HEK293 (cell line): Measurements from ENCODE around the gene TPD52L1.

ENCODE experiments used
- CTCF ChIA-PET: fragments of 350-600 bp; formaldehyde crosslinking; extraction: SDS; loops from one replicate; lab custom pipeline; 2021; ENCODE audit warnings: antibody characterized with exemption; lab: Yijun Ruan, JAX
- POLR2A ChIA-PET: fragments of 300-600 bp; formaldehyde crosslinking; extraction: SDS; loops from one replicate; lab custom pipeline; 2020; ENCODE audit warnings: antibody characterized with exemption, inconsistent platforms; lab: Yijun Ruan, JAX
- H3K27ac ChIP-seq: fragments of 200-500 bp; sonication (Bioruptor generic); 2 replicates; pipeline ENCODE4 v1.5.1; 2014; ENCODE audit warnings: low read depth, low read length, control low read depth, inconsistent platforms; ENCODE audit errors: extremely low read depth
- H3K36me3 ChIP-seq, 2 experiments: fragments of 200-500 bp in 1 of 2; sonication (Bioruptor generic) in 1 of 2; 1 replicate in 1 of 2; 2 replicates in 1 of 2; pipeline ENCODE4 v1.5.1; 2014 to 2017; ENCODE audit warnings: inconsistent platforms in 2 of 2, low read length in 2 of 2; ENCODE audit not compliant: control insufficient read depth in 2 of 2, insufficient read depth in 1 of 2
- H3K4me1 ChIP-seq: fragments of 200-500 bp; sonication (Bioruptor generic); 2 replicates; pipeline ENCODE4 v1.5.1; 2014; ENCODE audit warnings: mild to moderate bottlenecking, low read length, inconsistent platforms; ENCODE audit not compliant: control insufficient read depth, insufficient read depth
- H3K4me3 ChIP-seq: 2 replicates; pipeline ENCODE4 v1.5.1; 2011; ENCODE audit warnings: low read depth, mild to moderate bottlenecking, control low read depth, low read length, moderate library complexity
- H3K9me3 ChIP-seq: fragments of 200-500 bp; sonication (Bioruptor generic); 2 replicates; pipeline ENCODE4 v1.5.1; 2014; ENCODE audit warnings: low read depth, low read length, inconsistent platforms; ENCODE audit not compliant: control insufficient read depth, insufficient read depth
- EGR2 ChIP-seq: fragments of 450-650 bp; formaldehyde crosslinking; IDR thresholded peaks from 2 replicates; pipeline ENCODE4 v1.5.1; 2016; ENCODE audit warnings: low read depth, missing biosample characterization, missing genetic modification characterization
- INSM2 ChIP-seq: fragments of 450-650 bp; formaldehyde crosslinking; IDR thresholded peaks from 2 replicates; pipeline ENCODE4 v1.5.1; 2016; ENCODE audit warnings: missing biosample characterization, missing genetic modification characterization
- MEIS1 ChIP-seq: sonication (generic); formaldehyde crosslinking; IDR thresholded peaks from 2 replicates; pipeline ENCODE4 v1.8.1; 2022; ENCODE audit warnings: missing genetic modification reagents, mild to moderate bottlenecking, borderline replicate concordance
- SETDB1 ChIP-seq: IDR thresholded peaks from one replicate; pipeline ENCODE4 v1.6.1; 2017; ENCODE audit warnings: mild to moderate bottlenecking, low read length, moderate library complexity, mixed read lengths; ENCODE audit not compliant: insufficient read length
- ZNF10 ChIP-seq: fragments of 450-650 bp; formaldehyde crosslinking; IDR thresholded peaks from 2 replicates; pipeline ENCODE4 v1.5.1; 2017; ENCODE audit warnings: missing biosample characterization, missing genetic modification characterization
- ZNF292 ChIP-seq: fragments of 450-650 bp; formaldehyde crosslinking; IDR thresholded peaks from 2 replicates; pipeline ENCODE4 v1.5.1; 2016; ENCODE audit warnings: low read depth, missing biosample characterization, missing genetic modification characterization, borderline replicate concordance
- ZNF501 ChIP-seq: fragments of 450-650 bp; formaldehyde crosslinking; IDR thresholded peaks from 2 replicates; pipeline ENCODE4 v1.5.1; 2016; ENCODE audit warnings: missing biosample characterization, missing genetic modification characterization
- ZNF544 ChIP-seq: fragments of 450-650 bp; formaldehyde crosslinking; IDR thresholded peaks from 2 replicates; pipeline ENCODE4 v1.5.0; 2017; ENCODE audit warnings: missing biosample characterization, missing genetic modification characterization
- ZNF555 ChIP-seq: fragments of 450-650 bp; formaldehyde crosslinking; conservative IDR thresholded peaks from 2 replicates; pipeline ENCODE4 v1.5.1; 2017; ENCODE audit warnings: missing biosample characterization, mild to moderate bottlenecking, missing genetic modification characterization, inconsistent platforms
- ZNF585B ChIP-seq: fragments of 450-650 bp; formaldehyde crosslinking; IDR thresholded peaks from 2 replicates; pipeline ENCODE4 v1.5.1; 2016; ENCODE audit warnings: missing biosample characterization, missing genetic modification characterization
- ZNF621 ChIP-seq: fragments of 450-650 bp; formaldehyde crosslinking; IDR thresholded peaks from 2 replicates; pipeline ENCODE4 v1.5.1; 2017; ENCODE audit warnings: missing biosample characterization, missing genetic modification characterization
- ZNF626 ChIP-seq: fragments of 450-650 bp; sonication (Bioruptor Pico); formaldehyde crosslinking; IDR thresholded peaks from 2 replicates; pipeline ENCODE4 v1.5.1; 2018; ENCODE audit warnings: missing biosample characterization, missing genetic modification characterization, inconsistent platforms
- ZNF645 ChIP-seq: fragments of 450-650 bp; formaldehyde crosslinking; IDR thresholded peaks from 2 replicates; pipeline ENCODE4; 2016; ENCODE audit warnings: missing biosample characterization, missing genetic modification characterization
- ZNF701 ChIP-seq: fragments of 450-650 bp; formaldehyde crosslinking; IDR thresholded peaks from 2 replicates; pipeline ENCODE4 v1.5.1; 2016; ENCODE audit warnings: missing biosample characterization, missing genetic modification characterization

Gene TPD52L1

GRCh38 chr6:125301435-125302391 lies 148.1 kb downstream of the TPD52L1 start, which contains the start of gene HDDC2 (continued):
- TF ChIP-seq EGR2 (tag by site-specific recombination) (peak; percentile 98), ZNF626 (no peak), ZNF555 (tag by site-specific recombination) (no peak), ZNF621 (no peak), ZNF544 (tag by site-specific recombination) (no peak), INSM2 (tag by site-specific recombination) (no peak), ZNF501 (tag by site-specific recombination) (peak; percentile 61; the same call in 1 of the 2 replicates)

- no peak overlapping the region for H3K27ac ChIP-seq
- peak; percentile 44; the same call in 1 of the 2 replicates for TF ChIP-seq ZNF585B (tag by site-specific recombination)
- TF ChIP-seq MEIS1 (CRISPR knock-in tag) = no peak
- 0 out of 2 replicates have a peak, but pooled peaks have one; percentile 59 for TF ChIP-seq ZNF10 (tag by site-specific recombination)
- no peaks in the 10 kb centered on the region for H3K9me3 ChIP-seq
- no peaks in the 10 kb centered on the region for H3K4me1 ChIP-seq
- CTCF ChIA-PET = interaction anchor here (0.5 to 0.7 kb wide), 2 partner anchors 395 to 674 kb away, joined by 3 read pairs; no protein-coding TSS in a partner anchor
- POLR2A ChIA-PET = interaction anchor here (1.1 to 1.6 kb wide), 2 partner anchors 101 to 683 kb away, joined by 4 to 5 read pairs; partner anchors contain the start of gene TRMT11
- H3K4me3 ChIP-seq = no peak overlapping the region
- H3K36me3 ChIP-seq = peaks cover 14 to 25% of the 10 kb centered on the region in 2 experiments
Measured at GRCh38 chr6:125302840-125303511, 149.4 kb downstream of the TPD52L1 start.

GRCh38 chr6:125303512-125303854 lies 149.9 kb downstream of the TPD52L1 start:
- Histone ChIP-seq H3K4me1 (no peaks in the 10 kb centered on the region), H3K27ac (no peak overlapping the region), H3K36me3 (peaks cover 14 to 20% of the 10 kb centered on the region in 2 experiments), H3K4me3 (no peak overlapping the region), H3K9me3 (no peaks in the 10 kb centered on the region)
- ChIA-PET POLR2A (no interaction called here), CTCF (interaction anchor here (0.5 to 1.1 kb wide), 2 partner anchors 433 to 673 kb away, joined by 3 to 4 read pairs; no protein-coding TSS in a partner anchor)
- TF ChIP-seq ZNF701 (0 out of 2 replicates have a peak, but pooled peaks have one; percentile 25), ZNF292 (tag by site-specific recombination) (no peak)

GRCh38 chr6:125304970-125305660 lies 151.5 kb downstream of the TPD52L1 start:
- Histone ChIP-seq H3K27ac (no peak overlapping the region), H3K4me1 (no peaks in the 10 kb centered on the region), H3K9me3 (no peaks in the 10 kb centered on the region), H3K36me3 (peaks cover 0 to 3% of the 10 kb centered on the region in 2 experiments; a peak in 1 of 3 replicates), H3K4me3 (no peak overlapping the region)
- no peak for TF ChIP-seq ZNF645 (tag by site-specific recombination)
- TF ChIP-seq SETDB1 = peak; percentile 67
- ChIA-PET CTCF (interaction anchor here (0.6 to 3.1 kb wide), 2 partner anchors 27 to 152 kb away, joined by 3 to 14 read pairs; partner anchors contain the start of gene TPD52L1), POLR2A (interaction anchor here (0.6 kb wide), 1 partner anchor 519 kb away, joined by 4 read pairs; no protein-coding TSS in a partner anchor)
